Transverse colon (tissue), 4 donors: ENCODE data around the gene MEAF6. TPM values are rescaled to one million over a fixed set of nuclear protein-coding genes. Genes with fewer than 3 reads are reported as not detected.

Experiments used
- DNase-seq: peaks from one replicate; pipeline ENCODE4 v3.0.0-alpha.2; 2019
- H3K27ac ChIP-seq, 4 donors: fragments of 200-600 bp; sonication (generic); 2 replicates each; pipeline ENCODE4 v1.5.1; 2016 to 2018; ENCODE audit warnings: inconsistent platforms in 4 of 4
- H3K27me3 ChIP-seq: fragments of 200-600 bp; sonication (generic); 2 replicates; pipeline ENCODE4 v1.5.1; 2017; ENCODE audit warnings: inconsistent platforms
- H3K36me3 ChIP-seq, 4 donors: fragments of 200-600 bp; sonication (generic); 2 replicates each; pipeline ENCODE4 v1.5.1; 2017 to 2019; ENCODE audit warnings: inconsistent platforms in 4 of 4
- H3K4me1 ChIP-seq, 4 donors: fragments of 200-600 bp; sonication (generic); 2 replicates each; pipeline ENCODE4 v1.5.1; 2017 to 2020; ENCODE audit warnings: inconsistent platforms in 4 of 4
- H3K4me3 ChIP-seq, 4 donors: fragments of 200-600 bp; sonication (generic); 1 replicate in 1 of 4; 2 replicates in 3 of 4; pipeline versions ENCODE4 v1.5.1 to v1.6.1; 2017 to 2019; ENCODE audit warnings: inconsistent platforms in 4 of 4
- H3K9me3 ChIP-seq, 2 donors: fragments of 200-600 bp; sonication (generic); 2 replicates each; pipeline ENCODE4 v1.5.1; 2017 to 2019; ENCODE audit warnings: inconsistent platforms in 2 of 2
- EP300 ChIP-seq: sonication (generic); formaldehyde crosslinking; IDR thresholded peaks from one replicate; pipeline ENCODE4 v1.6.1; 2017; ENCODE audit warnings: antibody characterized with exemption, low read depth
- POLR2A ChIP-seq: fragments of 450-650 bp; IDR thresholded peaks from one replicate; pipeline ENCODE4 v1.6.1; 2016; ENCODE audit warnings: antibody characterized with exemption, mild to moderate bottlenecking, moderate library complexity
- POLR2AphosphoS5 ChIP-seq, 3 donors: sonication (generic); formaldehyde crosslinking; IDR thresholded peaks; one replicate each; pipeline ENCODE4 v1.6.1; 2016; ENCODE audit warnings: antibody characterized with exemption in 3 of 3
- WGBS, 2 donors: methylation state at CpG; one replicate each; pipeline ENCODE4 v1.1.5; 2018; ENCODE audit warnings: low coverage in 1 of 2; 5-methylcytosine and 5-hydroxymethylcytosine counted together
- in situ Hi-C, 4 donors: fragments of 200-750 bp; cut with MboI; loops; one replicate each; pipeline versions ENCODE4 v1.15.0 to v1.15.1; 2017; ENCODE audit warnings: low sequenced_read_pairs in 3 of 4, low pct_ligation_motif_present in 1 of 4, low pct_unique_long_range_greater_than_20kb in 1 of 4
- intact Hi-C: fragments of 100-400 bp; cut with DNase I; formaldehyde crosslinking; loops from one replicate; pipeline ENCODE4 v1.15.1; 2023; ENCODE audit warnings: low total_unique reads
- total RNA-seq, 4 donors: library from RNA; depleted of rRNA; stranded (reverse); fragments of >200 nt; gene quantifications; one replicate each; pipeline ENCODE4 v1.1.0, GENCODE V29; 2016
- TF ChIP-seq, protein P1 (sequence below), 5 experiments: fragments of 200-600 bp in 3 of 5; fragments of 450-650 bp in 2 of 5; sonication (generic) in 3 of 5; IDR thresholded peaks; 1 replicate in 2 of 5; 2 replicates in 3 of 5; pipeline ENCODE4 v1.5.1; 2016 to 2017; ENCODE audit warnings: antibody characterized with exemption in 5 of 5, inconsistent platforms in 3 of 5, mild to moderate bottlenecking in 2 of 5, moderate library complexity in 1 of 5

Gene MEAF6
- total RNA-seq, 4 donors from 2014 or later: 8.2 to 51.9 (median 32.9) TPM

- Histone ChIP-seq H3K36me3 (peaks cover 0 to 39% (median 15%) of the 10 kb centered on the region in 4 donors), H3K27me3 (no peaks in the 10 kb centered on the region), H3K4me3 (no peak overlapping the region), H3K27ac (peak overlapping the region; percentile 42 to 75 (median 60)), H3K4me1 (peaks cover 3 to 31% (median 23%) of the 10 kb centered on the region in 4 donors), H3K9me3 (no peaks in the 10 kb centered on the region)
- DNase-seq: peak; percentile 68
- 85% methylated on average over 2 of the region's 2 CpGs; no CpG with 5 or more reads in 1 of the 2 donors for WGBS, 2 donors
- intact Hi-C loops: no loop called here
- in situ Hi-C loops: no loop called here
- TF ChIP-seq POLR2AphosphoS5 (IDR thresholded peaks at IDR 0.05) (peak in 1 of 3 donors; percentile 16), POLR2A (no peak), EP300 (no peak)
- TF ChIP-seq, protein P1, sequence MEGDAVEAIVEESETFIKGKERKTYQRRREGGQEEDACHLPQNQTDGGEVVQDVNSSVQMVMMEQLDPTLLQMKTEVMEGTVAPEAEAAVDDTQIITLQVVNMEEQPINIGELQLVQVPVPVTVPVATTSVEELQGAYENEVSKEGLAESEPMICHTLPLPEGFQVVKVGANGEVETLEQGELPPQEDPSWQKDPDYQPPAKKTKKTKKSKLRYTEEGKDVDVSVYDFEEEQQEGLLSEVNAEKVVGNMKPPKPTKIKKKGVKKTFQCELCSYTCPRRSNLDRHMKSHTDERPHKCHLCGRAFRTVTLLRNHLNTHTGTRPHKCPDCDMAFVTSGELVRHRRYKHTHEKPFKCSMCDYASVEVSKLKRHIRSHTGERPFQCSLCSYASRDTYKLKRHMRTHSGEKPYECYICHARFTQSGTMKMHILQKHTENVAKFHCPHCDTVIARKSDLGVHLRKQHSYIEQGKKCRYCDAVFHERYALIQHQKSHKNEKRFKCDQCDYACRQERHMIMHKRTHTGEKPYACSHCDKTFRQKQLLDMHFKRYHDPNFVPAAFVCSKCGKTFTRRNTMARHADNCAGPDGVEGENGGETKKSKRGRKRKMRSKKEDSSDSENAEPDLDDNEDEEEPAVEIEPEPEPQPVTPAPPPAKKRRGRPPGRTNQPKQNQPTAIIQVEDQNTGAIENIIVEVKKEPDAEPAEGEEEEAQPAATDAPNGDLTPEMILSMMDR (IDR thresholded peaks at IDR 0.05): no peak
These were observed 16.7 kb downstream of the MEAF6 start for GRCh38 chr1:37497832-37498231.

GRCh38 chr1:37495875-37496274 is 18.7 kb downstream of the MEAF6 start:
- Histone ChIP-seq H3K9me3 (no peaks in the 10 kb centered on the region), H3K27me3 (no peaks in the 10 kb centered on the region), H3K4me3 (no peak overlapping the region), H3K36me3 (peaks cover 0 to 40% (median 16%) of the 10 kb centered on the region in 4 donors), H3K4me1 (peaks cover 3 to 31% (median 23%) of the 10 kb centered on the region in 4 donors), H3K27ac (no peak overlapping the region)
- intact Hi-C loops: no loop called here
- TF ChIP-seq, protein P1 (IDR thresholded peaks at IDR 0.05): no peak
- TF ChIP-seq POLR2AphosphoS5 (IDR thresholded peaks at IDR 0.05) (no peak), POLR2A (no peak), EP300 (no peak)
- in situ Hi-C loops: no loop called here
- 85 to 100% methylated on average over 1 of the region's 1 CpG for WGBS, 2 donors
- DNase-seq: no peak

GRCh38 chr1:37493336-37494098 is 21.0 kb downstream of the MEAF6 start:
- TF ChIP-seq EP300 (no peak), POLR2AphosphoS5 (IDR thresholded peaks at IDR 0.05) (no peak), POLR2A (no peak)
- TF ChIP-seq, protein P1 (IDR thresholded peaks at IDR 0.05): no peak
- intact Hi-C loops (no loop called here), in situ Hi-C loops (loop anchor here in 1 of 4 donors (5.0 kb wide), 1 partner anchor 36 kb away; no protein-coding TSS in a partner anchor)
- Histone ChIP-seq H3K4me1 (peaks cover 0 to 12% (median 9%) of the 10 kb centered on the region in 4 donors), H3K27ac (no peak overlapping the region), H3K27me3 (no peaks in the 10 kb centered on the region), H3K9me3 (no peaks in the 10 kb centered on the region), H3K36me3 (peaks cover 0 to 34% (median 11%) of the 10 kb centered on the region in 4 donors), H3K4me3 (no peak overlapping the region)
- 73 to 83% methylated on average over 2 of the region's 2 CpGs for WGBS, 2 donors
- DNase-seq: no peak

DNA sequence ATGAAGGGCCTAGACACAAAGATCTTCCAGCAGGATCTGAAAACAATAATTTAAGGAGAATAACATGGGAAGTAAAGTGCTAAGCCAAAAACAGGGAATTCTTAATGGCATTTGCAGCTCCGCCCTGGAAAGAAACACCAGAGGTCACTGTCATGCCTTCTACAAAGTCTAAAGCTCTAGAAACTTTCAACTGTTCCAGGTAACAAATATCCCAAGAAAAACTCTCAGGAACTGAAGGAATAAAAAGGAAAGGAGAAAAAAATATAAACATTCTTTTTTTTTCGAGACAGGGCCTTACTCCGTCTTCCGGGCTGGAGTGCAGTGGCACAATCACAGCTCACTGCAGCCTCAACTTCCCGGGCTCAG is 27.0 kb downstream of the MEAF6 start:
- Histone ChIP-seq H3K36me3 (peaks cover 0 to 28% (median 8%) of the 10 kb centered on the region in 4 donors), H3K27ac (peak overlapping the region; percentile 69 to 77 (median 74))
- in situ Hi-C loops: no loop called here

More for the DNA sequence above, 27.0 kb downstream of the MEAF6 start:
- WGBS, 2 donors: 75 to 88% methylated on average over 5 of the region's 5 CpGs
- intact Hi-C loops: loop anchor here (1.0 kb wide), 1 partner anchor 32 kb away; no protein-coding TSS in a partner anchor
- H3K4me3 ChIP-seq: no peak overlapping the region
- H3K9me3 ChIP-seq: no peaks in the 10 kb centered on the region
- no peak for DNase-seq
- TF ChIP-seq, protein P1 (IDR thresholded peaks at IDR 0.05): peak in 2 of 5 experiments; percentile 1 to 21
- no peak for TF ChIP-seq POLR2AphosphoS5 (IDR thresholded peaks at IDR 0.05)
- H3K4me1 ChIP-seq: peaks cover 21 to 34% (median 29%) of the 10 kb centered on the region in 4 donors
- H3K27me3 ChIP-seq: no peaks in the 10 kb centered on the region
